NCI-H2107 (cell line): ENCODE data around the gene HOXC13.

Experiments used
- DNase-seq: peaks from one replicate; lab custom pipeline; 2025; lab: John Stamatoyannopoulos, UW

The HOXC13 gene

GRCh38 chr12:53939141-53940108 is 794 bp downstream of the HOXC13 start:
- no peak for DNase-seq

GRCh38 chr12:53940443-53941014 is 1.9 kb downstream of the HOXC13 start:
- no peak for DNase-seq

- DNase-seq = no peak
These were observed 2.6 kb downstream of the HOXC13 start for GRCh38 chr12:53941187-53941586.

GRCh38 chr12:53941750-53942149 is 3.1 kb downstream of the HOXC13 start:
- DNase-seq = no peak

GRCh38 chr12:53942467-53942997 is 3.9 kb downstream of the HOXC13 start:
- no peak for DNase-seq

GRCh38 chr12:53944209-53944608 is 5.6 kb downstream of the HOXC13 start:
- no peak for DNase-seq

- no peak for DNase-seq
These were observed 6.5 kb downstream of the HOXC13 start for GRCh38 chr12:53944907-53945847.

GRCh38 chr12:53947743-53948142 is 9.1 kb downstream of the HOXC13 start:
- no peak for DNase-seq

- DNase-seq = no peak
These were observed 10.3 kb downstream of the HOXC13 start for GRCh38 chr12:53948650-53949593.

GRCh38 chr12:53949631-53950436 is 11.2 kb downstream of the HOXC13 start:
- DNase-seq = no peak

GRCh38 chr12:53950437-53950773 is 11.8 kb downstream of the HOXC13 start:
- no peak for DNase-seq

GRCh38 chr12:53950789-53951576 is 12.4 kb downstream of the HOXC13 start:
- no peak for DNase-seq

GRCh38 chr12:53951577-53952334 is 13.1 kb downstream of the HOXC13 start:
- DNase-seq = no peak

- no peak for DNase-seq
These were observed 13.7 kb downstream of the HOXC13 start for GRCh38 chr12:53952335-53952694.

- no peak for DNase-seq
These were observed 14.5 kb downstream of the HOXC13 start for GRCh38 chr12:53952871-53953734.

- DNase-seq = no peak
These were observed 15.4 kb downstream of the HOXC13 start for GRCh38 chr12:53953831-53954693.

GRCh38 chr12:53954694-53955035 is 16.0 kb downstream of the HOXC13 start, which contains the start of gene HOXC12:
TSS of gene HOXC12 (plus strand) at chr12:53954903. CDS start at chr12:53954930, 27 bp downstream.
- no peak for DNase-seq
